ENCODE measurements around the gene GARIN5A.
A peak's percentile ranks its signal among the peaks of the same experiment; 100 is the strongest.

The GARIN5A gene

DNA sequence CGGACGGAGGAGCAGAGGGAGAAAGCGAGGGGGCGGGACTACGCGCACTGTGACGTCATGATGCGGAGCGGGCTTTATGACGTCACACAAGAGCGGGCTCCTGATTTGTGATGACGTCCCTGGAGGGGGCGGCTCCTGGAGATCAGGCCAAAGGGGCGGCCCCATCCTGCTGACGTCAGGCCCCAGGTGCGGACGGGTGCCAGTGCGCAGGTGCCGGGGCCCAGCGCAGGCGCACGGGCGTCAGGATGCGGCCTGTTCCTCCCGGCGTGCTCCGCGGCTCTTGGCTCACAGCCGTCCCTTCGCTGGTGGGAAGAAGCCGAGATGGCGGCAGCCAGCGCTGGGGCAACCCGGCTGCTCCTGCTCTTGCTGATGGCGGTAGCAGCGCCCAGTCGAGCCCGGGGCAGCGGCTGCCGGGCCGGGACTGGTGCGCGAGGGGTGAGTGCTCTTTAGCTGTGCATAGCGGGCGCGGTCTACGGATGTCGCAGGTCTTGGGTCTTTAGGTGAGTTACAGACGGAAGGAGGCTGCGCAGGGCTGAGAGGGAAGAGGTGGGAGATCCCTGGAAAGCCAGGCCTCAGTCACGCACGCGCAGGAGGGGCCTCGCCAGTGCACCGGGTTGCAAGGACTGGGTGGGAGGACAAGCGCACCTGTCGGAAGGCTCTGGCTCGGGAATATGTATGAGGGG is at the start of gene GARIN5A, which contains the start of gene EMC10:
Gene GARIN5A (minus strand): TSS at position 625 of the 683 bp plus-strand sequence. CDS start 460 bp downstream, at position 165.
Gene EMC10 (plus strand): TSS at position 284 of the 683 bp plus-strand sequence. CDS start 38 bp downstream, at position 322.
- DNase-seq, result peak; percentile 88

DNA sequence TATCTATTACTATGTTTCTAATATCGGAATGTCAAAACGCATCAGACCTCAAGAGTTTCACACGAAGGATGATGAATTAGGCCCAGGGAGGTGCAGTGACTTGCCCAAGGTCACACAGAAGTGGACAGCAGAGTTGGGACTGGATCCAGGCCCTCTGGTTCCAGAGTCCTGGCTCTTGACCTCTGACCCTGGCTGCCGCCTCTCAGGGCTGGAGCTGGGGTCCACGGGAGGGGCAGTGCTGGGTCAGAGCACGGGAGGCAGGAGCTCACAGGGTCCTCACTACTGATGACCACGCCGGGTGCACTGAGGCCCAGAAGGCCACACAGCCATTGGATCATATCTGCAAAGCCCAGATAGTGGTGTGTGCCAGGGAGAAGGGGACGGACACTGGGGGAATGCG is 46.2 kb upstream of the GARIN5A start:
- no peak for DNase-seq

DNA sequence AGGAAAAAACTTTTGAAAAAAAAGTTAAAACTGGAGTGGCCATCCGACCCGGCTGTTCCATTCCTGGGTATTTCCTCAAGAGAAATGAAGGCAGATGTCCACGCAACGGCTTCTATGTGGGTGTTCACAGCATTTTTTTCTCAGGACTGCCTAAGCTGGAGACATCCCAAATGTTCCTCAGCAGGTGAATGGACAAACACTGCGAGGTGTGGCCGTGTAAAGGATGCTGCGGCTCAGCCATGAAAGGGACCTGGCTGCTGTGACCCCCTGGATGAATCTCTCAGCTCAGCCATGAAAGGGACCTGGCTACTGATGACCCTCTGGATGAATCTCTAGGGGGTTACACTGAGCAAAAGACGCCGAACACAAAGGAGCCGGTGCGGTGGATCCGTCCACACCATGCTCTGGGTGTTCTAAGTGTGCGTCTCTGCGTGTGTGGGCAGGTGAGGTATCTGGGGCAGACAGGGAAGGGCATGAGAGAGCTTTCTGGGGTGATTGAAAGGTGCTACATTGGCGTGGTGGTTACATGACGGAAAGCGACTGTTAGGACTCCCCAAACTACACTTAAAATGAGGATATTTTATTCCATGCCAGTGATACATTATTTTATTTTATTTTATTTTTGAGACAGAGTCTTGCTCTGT is 44.3 kb upstream of the GARIN5A start:
- DNase-seq, result no peak

DNA sequence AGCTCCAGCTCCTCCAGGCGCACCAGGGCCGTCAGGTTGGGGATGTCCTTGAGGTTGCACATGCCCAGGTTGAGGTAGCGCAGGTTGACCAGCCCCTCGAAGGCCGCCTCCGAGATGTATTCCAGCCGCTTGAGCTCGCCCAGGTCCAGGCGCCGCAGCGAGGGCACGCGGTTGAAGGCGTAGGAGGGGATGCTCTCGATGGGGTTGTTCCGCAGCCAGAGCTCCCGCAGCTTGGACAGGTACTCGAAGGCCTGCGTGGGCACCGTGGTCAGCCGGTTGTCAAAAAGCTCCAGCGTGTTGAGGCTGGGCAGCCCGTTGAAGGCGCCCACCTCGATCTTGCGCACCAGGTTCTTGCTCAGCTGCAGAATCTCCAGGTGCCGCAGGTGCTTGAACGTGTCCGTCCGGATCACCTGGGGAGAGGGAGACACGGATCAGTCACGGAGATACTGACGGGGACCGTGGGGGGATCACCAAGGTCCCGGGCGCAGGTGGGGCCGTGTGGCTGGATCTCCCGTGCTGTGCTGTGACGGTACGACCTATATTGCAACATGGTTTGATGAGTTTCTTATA is 42.4 kb upstream of the GARIN5A start:
- no peak for DNase-seq

GRCh38 chr19:50518091-50519005 is 41.7 kb upstream of the GARIN5A start:
- DNase-seq, result no peak

DNA sequence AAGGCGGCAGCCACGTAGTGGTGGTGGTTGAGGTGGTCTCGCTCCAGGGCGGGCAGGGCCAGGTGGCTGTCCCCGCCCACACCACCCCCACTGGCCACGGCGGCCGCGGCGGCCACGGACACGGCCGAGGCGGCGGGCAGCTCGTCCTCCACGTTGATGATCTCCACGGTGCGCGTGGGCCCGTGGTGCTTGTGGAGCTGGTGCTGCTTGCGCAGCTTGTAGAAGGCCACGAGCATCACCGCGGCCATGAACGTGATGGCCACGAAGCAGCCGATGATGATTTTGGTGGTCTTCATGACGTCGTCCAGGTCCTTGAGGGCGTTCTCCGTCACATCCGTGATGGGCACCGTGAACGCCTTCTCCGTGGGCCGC is 41.0 kb upstream of the GARIN5A start:
- no peak for DNase-seq

GRCh38 chr19:50516964-50517703 is 40.5 kb upstream of the GARIN5A start:
- DNase-seq, result no peak

- no peak for DNase-seq
Observed at GRCh38 chr19:50516456-50516855, 39.8 kb upstream of the GARIN5A start.

DNA sequence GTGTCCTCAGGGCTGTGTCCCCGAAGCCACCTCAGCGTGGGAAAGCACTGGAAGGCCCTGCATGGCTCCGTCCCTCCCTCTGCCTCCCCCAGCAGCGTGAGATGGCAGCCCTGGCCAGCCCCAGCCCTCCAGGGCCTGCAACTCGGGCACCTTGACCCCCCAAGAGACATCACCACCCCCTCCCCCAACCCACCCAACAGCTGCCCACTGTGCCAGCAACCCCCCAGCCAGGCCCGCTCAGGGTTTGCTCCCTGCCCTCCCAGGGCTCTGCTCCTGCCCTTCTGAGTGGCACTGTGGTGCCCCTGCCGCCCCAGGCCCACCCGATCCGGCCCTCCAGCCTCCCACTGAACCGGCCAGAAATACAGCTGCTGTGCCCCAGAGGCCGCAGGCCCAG is 38.5 kb upstream of the GARIN5A start:
- no peak for DNase-seq

GRCh38 chr19:50514346-50515167 is 37.9 kb upstream of the GARIN5A start:
- DNase-seq, result no peak

- DNase-seq, result no peak
Observed at GRCh38 chr19:50513746-50514345, 37.2 kb upstream of the GARIN5A start, which contains the start of gene ASPDH. TSS of gene ASPDH (minus strand) at chr19:50513913. CDS start at chr19:50513823, 90 bp downstream.

- no peak for DNase-seq
Observed at GRCh38 chr19:50512999-50513745, 36.5 kb upstream of the GARIN5A start.

DNA sequence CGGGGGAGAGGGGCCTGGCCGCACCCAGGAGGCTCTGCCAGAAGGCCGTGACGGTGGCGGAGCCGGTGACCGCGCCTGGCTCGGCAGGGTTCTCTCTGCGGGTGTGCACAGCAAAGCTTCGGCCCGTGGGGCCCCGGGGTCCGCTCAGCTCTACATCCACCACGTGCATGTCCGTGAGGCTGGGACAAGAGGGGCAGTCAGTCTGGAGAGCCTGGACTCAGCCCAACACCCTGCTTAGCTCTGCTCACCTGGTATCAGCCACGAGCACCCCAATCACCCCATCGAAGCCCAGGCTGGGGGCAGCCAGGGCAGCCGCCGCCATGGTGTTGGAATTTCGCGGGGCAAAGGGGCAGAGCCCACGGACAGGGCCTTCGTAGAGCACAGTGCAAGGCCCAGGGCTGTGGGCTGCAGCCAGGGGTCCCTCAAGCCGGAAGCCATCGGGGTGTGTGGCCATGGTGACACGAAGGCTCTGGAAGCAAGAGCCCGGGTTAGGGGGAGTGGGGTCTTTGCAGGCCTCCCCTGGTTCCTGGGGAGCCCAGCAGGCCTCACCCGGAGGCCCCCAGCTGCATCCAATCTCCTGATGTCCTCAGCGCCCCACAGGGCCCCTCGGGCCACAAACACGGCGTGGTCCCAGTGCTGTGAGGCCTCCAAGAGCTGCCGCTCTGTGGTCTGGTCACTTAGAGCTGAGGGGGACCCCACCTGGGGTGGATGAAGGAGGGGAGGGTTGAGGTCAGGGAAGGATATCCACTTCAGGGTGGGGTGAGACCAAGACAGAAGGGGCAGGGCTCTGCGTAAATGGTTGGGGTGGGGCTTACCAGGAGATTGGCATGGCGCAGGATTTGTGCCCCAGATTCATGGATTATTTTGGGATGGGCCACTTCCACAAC is 35.7 kb upstream of the GARIN5A start:
- DNase-seq, result no peak

GRCh38 chr19:50511069-50511822 is 34.6 kb upstream of the GARIN5A start, which contains the start of gene JOSD2:
TSS of gene JOSD2 (minus strand) at chr19:50511191. CDS start at chr19:50510431, 760 bp downstream.
- peak; percentile 77 for DNase-seq

- no peak for DNase-seq
Observed at GRCh38 chr19:50510700-50511068, 34.0 kb upstream of the GARIN5A start.

- no peak for DNase-seq
Observed at GRCh38 chr19:50510121-50510670, 33.5 kb upstream of the GARIN5A start.

GRCh38 chr19:50509366-50509765 is 32.7 kb upstream of the GARIN5A start:
- no peak for DNase-seq

DNA sequence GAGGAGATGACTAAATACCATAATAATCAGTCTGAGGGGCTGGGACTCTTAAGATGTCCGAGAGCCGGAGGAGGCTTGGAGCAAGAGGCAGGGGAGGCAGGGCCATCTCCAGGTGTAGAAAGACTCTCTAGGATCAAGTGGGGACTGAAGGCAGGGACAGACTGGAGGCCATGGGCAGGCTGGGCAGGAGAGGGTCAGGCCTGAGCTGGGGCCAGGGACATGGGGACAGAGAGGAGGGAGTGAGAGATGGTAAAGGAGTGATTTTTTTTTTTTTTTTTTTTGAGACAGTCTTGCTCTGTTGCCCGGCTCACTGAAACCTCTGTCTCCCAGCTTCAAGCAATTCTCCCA is 32.2 kb upstream of the GARIN5A start:
- DNase-seq, result no peak

All from NCI-H2029 treated with DMSO at 0.1 percent for 48 hours (cell line).